Upper lobe of left lung (tissue), 6 donors: ENCODE results near the gene MOCS1. TPM values are rescaled to one million over a fixed set of nuclear protein-coding genes. Genes with fewer than 3 reads are reported as not detected.

Experiments
- ATAC-seq, 2 donors: fragments of 200-7000 bp; cut with Tn5 transposase; one replicate each; pipeline ENCODE4 v1.9.1; 2022; ENCODE audit warnings: mild to moderate bottlenecking in 2 of 2, moderate library complexity in 2 of 2; ENCODE audit not compliant: low FRiP score in 2 of 2
- DNase-seq, 2 donors: peaks; one replicate each; pipeline ENCODE4 v3.0.0-alpha.2; 2019 to 2020
- H3K27ac ChIP-seq, 4 donors: fragments of 200-600 bp; sonication (generic); one replicate each; pipeline ENCODE4 v1.5.1; 2016 to 2019
- H3K27me3 ChIP-seq, 4 donors: fragments of 200-600 bp; sonication (generic); one replicate each; pipeline ENCODE4 v1.5.1; 2017 to 2019
- H3K36me3 ChIP-seq, 4 donors: fragments of 200-600 bp; sonication (generic); one replicate each; pipeline ENCODE4 v1.5.1; 2016 to 2019
- H3K4me1 ChIP-seq, 4 donors: fragments of 200-600 bp; sonication (generic); one replicate each; pipeline ENCODE4 v1.5.1; 2018 to 2019
- H3K4me3 ChIP-seq, 4 donors: fragments of 200-600 bp; sonication (generic); one replicate each; pipeline ENCODE4 v1.5.1; 2017 to 2019; ENCODE audit warnings: mild to moderate bottlenecking in 2 of 4, moderate library complexity in 1 of 4
- H3K9me3 ChIP-seq, 4 donors: fragments of 200-600 bp; sonication (generic); one replicate each; pipeline ENCODE4 v1.5.1; 2018 to 2019
- CTCF ChIP-seq, 6 experiments: fragments of 450-650 bp in 4 of 6; fragments of 200-600 bp in 2 of 6; sonication (generic) in 2 of 6; IDR thresholded peaks; one replicate each; pipeline ENCODE4 v1.5.1; 2016 to 2019; ENCODE audit warnings: antibody characterized with exemption in 6 of 6
- EP300 ChIP-seq, 4 donors: sonication (generic); formaldehyde crosslinking; IDR thresholded peaks; one replicate each; pipeline ENCODE4 v1.5.1; 2017; ENCODE audit warnings: antibody characterized with exemption in 4 of 4, control low read depth in 2 of 4
- POLR2A ChIP-seq, 4 donors: fragments of 450-650 bp; IDR thresholded peaks; one replicate each; pipeline ENCODE4 v1.5.1; 2016 to 2017; ENCODE audit warnings: antibody characterized with exemption in 4 of 4, mild to moderate bottlenecking in 2 of 4
- POLR2AphosphoS5 ChIP-seq, 2 donors: sonication (generic); formaldehyde crosslinking; IDR thresholded peaks; one replicate each; pipeline ENCODE4 v1.5.1; 2017; ENCODE audit warnings: antibody characterized with exemption in 2 of 2
- WGBS, 2 donors: methylation state at CpG; one replicate each; pipeline ENCODE4 v1.1.5; 2017 to 2018; 5-methylcytosine and 5-hydroxymethylcytosine counted together
- total RNA-seq, 6 donors: library from RNA; depleted of rRNA in 4 of 6; stranded (reverse); fragments of >200 nt in 4 of 6; gene quantifications; one replicate each; pipeline versions ENCODE4 v1.1.0 to v1.2.1, GENCODE V29; 2016 to 2021
- donor health status: DM: no; HTN: no; CAD: no; lungs with moderate emphysema.
- donor health status: DM: no; HTN: yes; CAD: no; lungs with severe emphysema.

Gene MOCS1
- total RNA-seq = 10 to 100 TPM; 15.0 to 49.2 (median 26.3) TPM

GRCh38 chr6:39934131-39934757 is at the start of gene MOCS1:
Gene MOCS1, minus strand, starts transcription at chr6:39934462. Its CDS starts 45 bp downstream, at chr6:39934417.
- Histone ChIP-seq H3K9me3 (no peaks in the 10 kb centered on the region), H3K4me1 (peaks cover 0 to 20% (median 17%) of the 10 kb centered on the region in 4 donors), H3K27me3 (no peaks in the 10 kb centered on the region), H3K4me3 (peak within 1 kb of the TSS; percentile 6 to 92 (median 73)), H3K36me3 (no peaks in the 10 kb centered on the region), H3K27ac (peak within 1 kb of the TSS; percentile 78 to 91 (median 86))
- TF ChIP-seq EP300 (IDR thresholded peaks at IDR 0.05) (no peak), POLR2AphosphoS5 (IDR thresholded peaks at IDR 0.05) (peak; percentile 61 to 88), POLR2A (IDR thresholded peaks at IDR 0.05) (peak in 2 of 4 donors; percentile 30 to 66)
- 6 to 9% methylated on average over 4 to 21 of the region's 46 CpGs for WGBS, 2 donors
- DNase-seq (peak; percentile 82 to 94), ATAC-seq (peak; percentile 92 to 97)

- Histone ChIP-seq H3K4me1 (peaks cover 3 to 9% (median 6%) of the 10 kb centered on the region in 4 donors), H3K9me3 (no peaks in the 10 kb centered on the region), H3K4me3 (no peak overlapping the region), H3K36me3 (no peaks in the 10 kb centered on the region), H3K27ac (no peak overlapping the region), H3K27me3 (no peaks in the 10 kb centered on the region)
- TF ChIP-seq CTCF (IDR thresholded peaks at IDR 0.05) = no peak
- TF ChIP-seq EP300 (IDR thresholded peaks at IDR 0.05) = no peak
- TF ChIP-seq POLR2A (IDR thresholded peaks at IDR 0.05) = no peak
- no peak for TF ChIP-seq POLR2AphosphoS5 (IDR thresholded peaks at IDR 0.05)
- ATAC-seq (no peak), DNase-seq (no peak)
Observed at GRCh38 chr6:39984051-39984450, 49.8 kb upstream of the MOCS1 start.

GRCh38 chr6:39983193-39983592 is 48.9 kb upstream of the MOCS1 start:
- ATAC-seq = no peak
- no peak overlapping the region for H3K4me3 ChIP-seq

GRCh38 chr6:39982720-39983119 is 48.5 kb upstream of the MOCS1 start:
- DNase-seq = no peak
- Histone ChIP-seq H3K27me3 (no peaks in the 10 kb centered on the region), H3K4me1 (peaks cover 3 to 10% (median 6%) of the 10 kb centered on the region in 4 donors), H3K9me3 (no peaks in the 10 kb centered on the region), H3K4me3 (no peak overlapping the region), H3K36me3 (no peaks in the 10 kb centered on the region), H3K27ac (no peak overlapping the region)
- TF ChIP-seq POLR2A (IDR thresholded peaks at IDR 0.05) (no peak), CTCF (IDR thresholded peaks at IDR 0.05) (no peak)
- ATAC-seq = no peak

More at GRCh38 chr6:39983193-39983592, 48.9 kb upstream of the MOCS1 start:
- Histone ChIP-seq H3K27ac (no peak overlapping the region), H3K4me1 (peaks cover 3 to 10% (median 6%) of the 10 kb centered on the region in 4 donors), H3K36me3 (no peaks in the 10 kb centered on the region), H3K9me3 (no peaks in the 10 kb centered on the region), H3K27me3 (no peaks in the 10 kb centered on the region)
- DNase-seq = no peak
- no peak for TF ChIP-seq POLR2A (IDR thresholded peaks at IDR 0.05)
- no peak for TF ChIP-seq EP300 (IDR thresholded peaks at IDR 0.05)
- TF ChIP-seq CTCF (IDR thresholded peaks at IDR 0.05) = no peak
- TF ChIP-seq POLR2AphosphoS5 (IDR thresholded peaks at IDR 0.05) = no peak

GRCh38 chr6:39980839-39981580 is 46.7 kb upstream of the MOCS1 start:
- ATAC-seq (peak in 1 of 2 donors; percentile 76), DNase-seq (no peak)
- H3K27ac ChIP-seq = peak overlapping the region in 2 of 4 donors; percentile 30 to 35
- no peak overlapping the region for H3K4me3 ChIP-seq
- WGBS, 2 donors = 37 to 43% methylated on average over 3 of the region's 3 CpGs
- H3K27me3 ChIP-seq = no peaks in the 10 kb centered on the region
- no peak for TF ChIP-seq EP300 (IDR thresholded peaks at IDR 0.05)
- TF ChIP-seq POLR2AphosphoS5 (IDR thresholded peaks at IDR 0.05) = no peak
- TF ChIP-seq CTCF (IDR thresholded peaks at IDR 0.05) = peak in 5 of 6 experiments; percentile 28 to 59 (median 38)
- TF ChIP-seq POLR2A (IDR thresholded peaks at IDR 0.05) = no peak
- no peaks in the 10 kb centered on the region for H3K9me3 ChIP-seq
- peaks cover 3 to 10% (median 6%) of the 10 kb centered on the region in 4 donors for H3K4me1 ChIP-seq
- H3K36me3 ChIP-seq = no peaks in the 10 kb centered on the region
